ENCODE data around the gene GLIPR1L2.
A peak's percentile ranks its signal among the peaks of the same experiment; 100 is the strongest.
"Not testable (repeated sequence)": the region's sequence is repeated elsewhere in the genome, so short reads cannot be mapped to it uniquely, and the experiment has no call there.

The GLIPR1L2 gene

DNA sequence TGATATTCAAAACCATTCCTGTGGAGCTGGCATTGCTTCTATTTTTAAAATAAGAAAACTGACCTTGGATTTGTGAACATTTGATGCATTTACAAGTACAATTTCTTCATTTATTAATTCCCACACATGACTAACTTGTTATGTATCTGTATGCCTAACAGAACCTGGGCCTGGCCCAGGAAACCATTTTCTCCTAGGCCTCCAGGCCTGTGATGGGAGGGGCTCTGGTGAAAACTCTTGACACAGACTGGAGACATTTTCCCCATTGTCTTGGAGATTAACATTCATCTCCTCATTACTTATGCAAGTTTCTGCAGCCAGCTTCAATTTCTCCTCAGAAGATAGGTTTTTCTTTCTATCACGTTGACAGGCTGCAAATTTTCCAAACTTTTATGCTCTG, 42.0 kb downstream of the GLIPR1L2 start:
- H3K4me1 ChIP-seq (ENCODE audit: control insufficient read depth in 1 of 2, insufficient read depth in 1 of 2, low read depth in 1 of 2, low read length in 1 of 2): no peaks in the 10 kb centered on the region
- H3K27me3 ChIP-seq: no peaks in the 10 kb centered on the region
- H3K36me3 ChIP-seq: no peaks in the 10 kb centered on the region
- TF ChIP-seq, protein P1, sequence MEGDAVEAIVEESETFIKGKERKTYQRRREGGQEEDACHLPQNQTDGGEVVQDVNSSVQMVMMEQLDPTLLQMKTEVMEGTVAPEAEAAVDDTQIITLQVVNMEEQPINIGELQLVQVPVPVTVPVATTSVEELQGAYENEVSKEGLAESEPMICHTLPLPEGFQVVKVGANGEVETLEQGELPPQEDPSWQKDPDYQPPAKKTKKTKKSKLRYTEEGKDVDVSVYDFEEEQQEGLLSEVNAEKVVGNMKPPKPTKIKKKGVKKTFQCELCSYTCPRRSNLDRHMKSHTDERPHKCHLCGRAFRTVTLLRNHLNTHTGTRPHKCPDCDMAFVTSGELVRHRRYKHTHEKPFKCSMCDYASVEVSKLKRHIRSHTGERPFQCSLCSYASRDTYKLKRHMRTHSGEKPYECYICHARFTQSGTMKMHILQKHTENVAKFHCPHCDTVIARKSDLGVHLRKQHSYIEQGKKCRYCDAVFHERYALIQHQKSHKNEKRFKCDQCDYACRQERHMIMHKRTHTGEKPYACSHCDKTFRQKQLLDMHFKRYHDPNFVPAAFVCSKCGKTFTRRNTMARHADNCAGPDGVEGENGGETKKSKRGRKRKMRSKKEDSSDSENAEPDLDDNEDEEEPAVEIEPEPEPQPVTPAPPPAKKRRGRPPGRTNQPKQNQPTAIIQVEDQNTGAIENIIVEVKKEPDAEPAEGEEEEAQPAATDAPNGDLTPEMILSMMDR (IDR thresholded peaks at IDR 0.05): no peak
- H3K4me3 ChIP-seq (ENCODE audit: low read depth in 1 of 2, low read length in 1 of 2): no peak overlapping the region
- no peaks in the 10 kb centered on the region for H3K9me3 ChIP-seq
- H3K27ac ChIP-seq: no peak overlapping the region

DNA sequence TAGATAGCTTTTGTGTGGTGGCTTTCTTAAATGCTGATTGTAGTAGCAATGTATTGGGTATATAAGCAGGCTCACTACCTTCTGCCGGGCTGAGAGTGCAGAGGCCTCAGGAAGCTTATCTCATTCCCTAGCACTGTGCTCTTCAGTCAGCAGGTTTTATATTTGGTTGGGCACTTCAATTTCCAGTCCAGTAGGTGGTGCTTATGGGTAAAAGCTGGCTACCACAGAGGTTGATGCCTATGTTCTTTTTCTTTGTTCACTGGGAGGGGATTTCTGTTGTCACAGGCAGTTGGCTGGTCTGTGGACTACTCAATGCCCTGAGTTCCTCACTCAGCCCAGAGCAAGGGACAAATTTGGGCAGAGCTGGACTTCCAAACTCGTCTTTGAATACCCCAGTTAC, 46.7 kb downstream of the GLIPR1L2 start:
- Histone ChIP-seq H3K27me3 (no peaks in the 10 kb centered on the region), H3K36me3 (no peaks in the 10 kb centered on the region), H3K27ac (no peak overlapping the region), H3K4me3 (ENCODE audit: low read depth in 1 of 2, low read length in 1 of 2) (no peak overlapping the region), H3K9me3 (no peaks in the 10 kb centered on the region), H3K4me1 (ENCODE audit: control insufficient read depth in 1 of 2, insufficient read depth in 1 of 2, low read depth in 1 of 2, low read length in 1 of 2) (no peaks in the 10 kb centered on the region)
- TF ChIP-seq, protein P1 (IDR thresholded peaks at IDR 0.05): peak; percentile 16

DNA sequence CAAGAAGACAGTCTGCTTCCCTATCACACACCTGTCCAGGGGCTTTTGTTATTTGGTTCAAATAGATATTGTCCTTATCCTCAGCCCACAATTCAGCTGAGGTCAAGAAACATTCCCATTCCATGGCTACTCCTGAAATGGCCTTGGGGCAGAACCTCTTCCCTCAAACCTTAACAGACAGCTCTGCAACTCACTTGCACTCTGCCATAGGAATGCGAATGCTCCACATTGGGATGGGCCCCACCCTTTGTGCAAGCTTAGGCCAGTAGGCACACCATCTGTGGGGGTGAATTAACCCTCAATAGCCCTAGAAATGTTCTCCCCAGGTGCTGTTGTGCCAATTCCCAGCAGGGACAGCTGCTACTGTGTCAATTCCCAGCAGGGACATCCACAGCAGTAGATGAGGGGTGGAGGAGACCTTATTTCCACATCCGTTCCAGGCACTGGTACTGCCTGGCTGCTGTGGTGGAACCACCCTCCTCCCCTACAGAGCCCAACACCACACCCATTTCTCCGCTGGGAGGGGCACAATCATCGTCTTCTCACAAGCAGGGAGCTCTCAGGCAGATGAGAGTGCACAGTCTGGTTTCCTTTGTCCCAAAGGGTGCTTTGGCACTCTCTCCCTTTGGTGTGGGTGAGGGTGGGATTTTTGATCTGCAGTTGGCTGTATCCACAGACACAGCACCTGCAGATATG, 47.3 kb downstream of the GLIPR1L2 start:
- TF ChIP-seq, protein P1 (IDR thresholded peaks at IDR 0.05): no peak
- Histone ChIP-seq H3K27me3 (no peaks in the 10 kb centered on the region), H3K36me3 (no peaks in the 10 kb centered on the region), H3K9me3 (no peaks in the 10 kb centered on the region), H3K27ac (no peak overlapping the region), H3K4me1 (ENCODE audit: control insufficient read depth in 1 of 2, insufficient read depth in 1 of 2, low read depth in 1 of 2, low read length in 1 of 2) (no peaks in the 10 kb centered on the region), H3K4me3 (ENCODE audit: low read depth in 1 of 2, low read length in 1 of 2) (no peak overlapping the region)

DNA sequence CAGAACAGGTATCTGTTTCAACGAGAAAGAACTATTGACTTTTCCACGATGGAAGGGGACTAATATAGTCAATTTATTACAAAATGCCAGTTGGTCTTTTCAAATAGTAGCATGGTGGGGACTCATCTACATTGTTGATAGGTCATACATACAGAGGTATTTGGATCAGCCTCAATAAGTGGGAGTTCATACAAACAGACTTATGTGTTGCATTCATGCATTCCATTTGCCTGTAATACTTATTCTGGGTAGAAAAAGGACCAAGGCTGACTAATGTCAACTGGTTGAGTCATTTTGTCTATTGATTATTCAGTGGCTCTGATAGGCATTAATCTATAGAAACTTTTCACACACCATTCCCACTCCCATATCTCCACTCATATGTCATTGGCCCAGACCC, 48.2 kb downstream of the GLIPR1L2 start:
- H3K36me3 ChIP-seq: no peaks in the 10 kb centered on the region
- H3K4me1 ChIP-seq (ENCODE audit: control insufficient read depth in 1 of 2, insufficient read depth in 1 of 2, low read depth in 1 of 2, low read length in 1 of 2): no peaks in the 10 kb centered on the region
- H3K27me3 ChIP-seq: no peaks in the 10 kb centered on the region
- no peak overlapping the region for H3K27ac ChIP-seq
- TF ChIP-seq, protein P1 (IDR thresholded peaks at IDR 0.05): no peak
- H3K9me3 ChIP-seq: no peaks in the 10 kb centered on the region
- no peak overlapping the region for H3K4me3 ChIP-seq (ENCODE audit: low read depth in 1 of 2, low read length in 1 of 2)

DNA sequence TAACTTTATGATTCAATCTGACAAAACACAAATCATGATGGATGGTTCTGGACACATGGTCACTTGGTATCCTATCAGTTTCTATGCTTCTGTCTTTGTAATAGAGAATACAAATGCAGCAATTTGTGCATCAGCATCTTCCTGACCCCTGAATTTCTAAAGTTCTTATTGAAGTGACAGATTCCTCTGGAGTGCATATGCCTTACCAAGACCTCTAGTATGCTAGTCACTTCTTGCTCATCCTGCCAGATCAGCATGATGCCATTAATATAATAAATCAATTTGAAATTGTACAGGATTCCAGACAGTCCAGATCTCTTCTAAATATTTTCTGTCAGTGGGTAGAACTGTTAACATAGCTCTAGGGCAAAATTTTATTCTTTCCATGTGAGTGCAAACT, 49.0 kb downstream of the GLIPR1L2 start:
- TF ChIP-seq, protein P1 (IDR thresholded peaks at IDR 0.05): no peak
- Histone ChIP-seq H3K27ac (no peak overlapping the region), H3K9me3 (no peaks in the 10 kb centered on the region), H3K36me3 (no peaks in the 10 kb centered on the region), H3K4me3 (ENCODE audit: low read depth in 1 of 2, low read length in 1 of 2) (no peak overlapping the region), H3K27me3 (no peaks in the 10 kb centered on the region), H3K4me1 (ENCODE audit: control insufficient read depth in 1 of 2, insufficient read depth in 1 of 2, low read depth in 1 of 2, low read length in 1 of 2) (no peaks in the 10 kb centered on the region)

DNA sequence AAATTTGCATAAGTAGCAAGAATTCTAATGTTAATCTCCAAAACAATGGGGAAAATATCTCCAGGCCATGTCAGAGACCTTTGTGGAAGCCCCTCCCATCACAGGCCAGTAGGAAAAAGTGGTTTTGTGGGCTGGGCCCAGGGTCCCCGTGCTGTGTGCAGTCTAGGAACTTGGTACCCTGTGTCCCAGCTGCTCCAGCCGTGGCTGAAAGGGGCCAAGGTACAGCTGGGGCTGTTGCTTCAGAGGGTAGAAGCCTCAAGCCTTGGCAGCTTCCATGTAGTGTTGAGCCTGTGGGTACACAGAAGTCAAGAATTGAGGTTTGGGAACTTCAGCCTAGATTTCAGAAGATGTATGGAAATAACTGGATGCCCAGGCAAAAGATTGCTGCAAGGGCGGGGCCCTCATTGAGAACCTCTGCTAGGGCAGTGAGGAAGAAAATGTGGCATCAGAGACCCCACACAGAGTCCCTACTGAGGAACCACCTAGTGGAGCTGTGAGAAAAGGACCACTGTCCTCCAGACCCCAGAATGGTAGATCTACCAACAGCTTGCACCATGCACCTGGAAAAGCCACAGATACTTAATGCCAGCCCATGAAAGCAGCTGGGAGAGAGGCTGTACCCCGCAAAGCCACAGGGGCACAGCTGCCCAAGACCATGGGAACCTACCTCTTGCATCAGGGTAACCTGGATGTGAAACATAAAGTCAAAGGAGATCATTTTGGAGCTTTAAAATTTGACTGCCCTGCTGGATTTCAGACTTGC, 51.0 kb downstream of the GLIPR1L2 start:
- H3K27me3 ChIP-seq; H3K9me3 ChIP-seq; H3K4me3 ChIP-seq (ENCODE audit: low read depth in 1 of 2, low read length in 1 of 2); H3K4me1 ChIP-seq (ENCODE audit: control insufficient read depth in 1 of 2, insufficient read depth in 1 of 2, low read depth in 1 of 2, low read length in 1 of 2); H3K36me3 ChIP-seq; H3K27ac ChIP-seq: not testable (repeated sequence)

DNA sequence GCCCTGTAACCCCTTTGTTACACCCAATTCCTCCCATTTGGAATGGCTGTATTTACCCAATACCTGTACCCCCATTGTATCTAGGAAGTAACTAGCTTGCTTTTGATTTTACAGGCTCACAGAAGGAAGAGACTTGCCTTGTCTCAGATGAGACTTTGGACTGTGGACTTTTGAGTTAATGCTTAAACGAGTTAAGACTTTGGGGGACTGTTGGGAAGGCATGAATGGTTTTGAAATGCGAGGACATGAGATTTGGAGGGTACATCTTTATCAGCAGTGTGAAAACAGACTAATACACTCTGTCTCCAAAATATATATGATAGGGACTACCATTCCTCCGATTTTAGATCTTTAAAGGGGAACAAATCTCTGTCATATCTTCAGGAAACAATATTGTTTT, 51.6 kb downstream of the GLIPR1L2 start:
- not testable (repeated sequence) for H3K27ac ChIP-seq; H3K4me1 ChIP-seq (ENCODE audit: control insufficient read depth in 1 of 2, insufficient read depth in 1 of 2, low read depth in 1 of 2, low read length in 1 of 2)

More for the DNA sequence above, 51.6 kb downstream of the GLIPR1L2 start:
- not testable (repeated sequence) for H3K9me3 ChIP-seq; H3K36me3 ChIP-seq; H3K4me3 ChIP-seq (ENCODE audit: low read depth in 1 of 2, low read length in 1 of 2); H3K27me3 ChIP-seq
